Hematopoietic multipotent progenitor cell (in vitro differentiated cells): ENCODE measurements around the gene ADIPOR1. TPM values are rescaled to one million over a fixed set of nuclear protein-coding genes. Genes with fewer than 3 reads are reported as not detected.

ENCODE experiments used
- DNase-seq, 3 donors: peaks; one replicate each; pipeline ENCODE4 v3.0.0-alpha.2; 2011 to 2015; ENCODE audit warnings: low read depth in 2 of 3, low spot score in 2 of 3
- total RNA-seq: library from RNA; depleted of rRNA; stranded (reverse); fragments of >200 nt; gene quantifications from one replicate; pipeline ENCODE4 v1.2.3, GENCODE V29; 2012

ADIPOR1 gene
- total RNA-seq, 1 donor: 51.7 TPM

- no peak for DNase-seq
Measured at GRCh38 chr1:202972046-202972445, 13.9 kb upstream of the ADIPOR1 start.

- DNase-seq: peak in 2 of 3 donors; percentile 94 to 99
Measured at GRCh38 chr1:202968895-202969295, 10.8 kb upstream of the ADIPOR1 start.

- no peak for DNase-seq
Measured at GRCh38 chr1:202968351-202968750, 10.2 kb upstream of the ADIPOR1 start.

- peak in 2 of 3 donors; percentile 45 to 57 for DNase-seq
Measured at GRCh38 chr1:202967684-202968281, 9.7 kb upstream of the ADIPOR1 start.

GRCh38 chr1:202966006-202966898, 8.1 kb upstream of the ADIPOR1 start:
- no peak for DNase-seq

- DNase-seq: no peak
Measured at GRCh38 chr1:202965422-202965821, 7.3 kb upstream of the ADIPOR1 start.

- DNase-seq: no peak
Measured at GRCh38 chr1:202964791-202965410, 6.8 kb upstream of the ADIPOR1 start.

- no peak for DNase-seq
Measured at GRCh38 chr1:202961220-202961880, 3.2 kb upstream of the ADIPOR1 start.

GRCh38 chr1:202959276-202959620, 1.1 kb upstream of the ADIPOR1 start:
- DNase-seq: no peak

- peak in 2 of 3 donors; percentile 23 to 58 for DNase-seq
Measured at GRCh38 chr1:202958544-202959275, 598 bp upstream of the ADIPOR1 start.

- DNase-seq: no peak
Measured at GRCh38 chr1:202956969-202957368, 1.1 kb downstream of the ADIPOR1 start.

- no peak for DNase-seq
Measured at GRCh38 chr1:202954057-202954745, 3.9 kb downstream of the ADIPOR1 start.

- no peak for DNase-seq
Measured at GRCh38 chr1:202953392-202953791, 4.7 kb downstream of the ADIPOR1 start.

GRCh38 chr1:202952818-202953217, 5.3 kb downstream of the ADIPOR1 start:
- DNase-seq: peak in 2 of 3 donors; percentile 50 to 71

- no peak for DNase-seq
Measured at GRCh38 chr1:202952099-202952498, 6.0 kb downstream of the ADIPOR1 start.

- no peak for DNase-seq
Measured at GRCh38 chr1:202951437-202951836, 6.7 kb downstream of the ADIPOR1 start.

GRCh38 chr1:202945483-202945882, 12.6 kb downstream of the ADIPOR1 start:
- DNase-seq: no peak

GRCh38 chr1:202944438-202944921, 13.6 kb downstream of the ADIPOR1 start:
- peak in 1 of 3 donors; percentile 17 for DNase-seq

GRCh38 chr1:202942426-202942825, 15.7 kb downstream of the ADIPOR1 start:
- no peak for DNase-seq

- no peak for DNase-seq
Measured at GRCh38 chr1:202941372-202941771, 16.7 kb downstream of the ADIPOR1 start.
